ENCODE results near the gene CTIF.

The CTIF gene

GRCh38 chr18:48574667-48575300 is 36.0 kb downstream of the CTIF start:
- DNase-seq (ENCODE audit: low read depth in 2 of 2, low spot score in 1 of 2) = no peak

DNA sequence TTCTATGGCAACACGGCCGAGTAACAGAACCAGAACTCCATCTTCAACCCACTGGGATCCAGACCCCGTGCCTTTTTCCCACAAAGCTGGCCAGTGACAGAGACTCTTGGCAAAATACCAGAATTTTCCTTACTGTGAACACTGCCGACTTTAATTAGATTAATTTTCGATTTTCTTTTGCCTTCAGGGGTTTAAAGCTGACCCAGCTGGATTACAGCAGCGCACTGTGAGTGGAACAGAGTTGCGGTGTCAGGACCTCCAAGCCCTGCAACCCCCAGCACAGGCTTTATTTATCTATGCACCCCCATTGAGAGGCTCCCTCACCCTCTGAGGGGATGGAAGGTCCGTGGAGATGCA is 36.4 kb downstream of the CTIF start:
- no peak for DNase-seq (ENCODE audit: low read depth in 2 of 2, low spot score in 1 of 2)

- DNase-seq (ENCODE audit: low read depth in 2 of 2, low spot score in 1 of 2) = no peak
Measured at GRCh38 chr18:48575658-48576456, 37.0 kb downstream of the CTIF start.

DNA sequence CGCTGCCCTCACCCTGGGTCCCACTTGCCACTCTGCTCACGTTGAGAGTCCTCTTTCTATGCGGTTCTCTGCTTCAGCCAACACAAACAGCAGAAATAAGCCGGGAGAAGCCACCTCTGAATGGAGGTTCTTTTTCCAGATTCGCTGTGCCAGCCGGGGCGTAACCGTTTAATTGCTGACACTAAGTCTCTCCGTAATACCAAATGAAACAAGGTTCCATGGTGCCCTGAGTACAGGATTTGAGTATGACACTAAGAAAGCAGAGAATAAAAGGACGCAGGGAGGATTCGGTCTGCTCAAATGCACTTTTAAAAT is 37.6 kb downstream of the CTIF start:
- no peak for DNase-seq (ENCODE audit: low read depth in 2 of 2, low spot score in 1 of 2)

GRCh38 chr18:48577478-48578190 is 38.8 kb downstream of the CTIF start:
- DNase-seq (ENCODE audit: low read depth in 2 of 2, low spot score in 1 of 2) = no peak

- no peak for DNase-seq (ENCODE audit: low read depth in 2 of 2, low spot score in 1 of 2)
Measured at GRCh38 chr18:48578289-48578688, 39.5 kb downstream of the CTIF start.

GRCh38 chr18:48580066-48580465 is 41.2 kb downstream of the CTIF start:
- no peak for DNase-seq (ENCODE audit: low read depth in 2 of 2, low spot score in 1 of 2)

- no peak for DNase-seq (ENCODE audit: low read depth in 2 of 2, low spot score in 1 of 2)
Measured at GRCh38 chr18:48580782-48581181, 42.0 kb downstream of the CTIF start.

DNA sequence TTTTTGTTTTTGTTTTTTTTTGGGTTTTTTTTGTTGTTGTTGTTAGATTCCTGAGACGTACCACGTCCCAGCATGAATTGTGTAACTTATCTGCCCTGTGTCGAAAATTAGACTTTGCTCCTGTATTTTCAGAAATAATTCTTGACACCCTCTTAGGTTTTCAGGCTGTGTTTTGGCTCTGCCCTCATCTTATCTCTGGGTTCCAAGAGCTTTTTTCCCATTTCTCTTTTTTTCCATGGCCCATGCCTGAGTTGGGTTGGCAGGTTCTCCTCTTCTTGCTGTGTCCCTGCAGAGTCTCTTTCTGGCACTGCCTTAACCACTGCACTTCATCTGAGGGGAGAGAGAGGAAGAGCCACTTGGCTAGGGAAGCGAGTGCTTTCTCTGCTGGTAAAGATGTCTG is 42.4 kb downstream of the CTIF start:
- no peak for DNase-seq (ENCODE audit: low read depth in 2 of 2, low spot score in 1 of 2)

DNA sequence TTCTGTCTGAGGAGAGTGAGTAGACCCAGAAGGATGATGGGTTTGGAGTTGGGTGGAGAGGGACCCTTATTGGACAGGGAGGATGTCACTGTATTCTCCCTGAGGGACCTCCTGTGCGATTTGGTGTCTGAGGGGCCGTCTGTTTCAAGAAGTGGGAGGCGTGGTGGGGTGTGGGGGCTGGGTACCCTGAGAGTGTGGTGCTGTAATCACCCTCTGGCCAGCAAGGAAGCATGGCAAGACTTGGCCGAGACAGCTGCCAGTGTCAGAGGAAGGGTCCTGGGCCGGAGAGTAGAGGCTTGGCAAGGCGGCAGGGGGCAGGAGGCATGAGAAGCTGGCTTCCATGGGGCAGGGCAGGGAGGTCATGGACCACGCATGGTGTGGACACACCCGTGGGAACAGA is 43.1 kb downstream of the CTIF start:
- DNase-seq (ENCODE audit: low read depth in 2 of 2, low spot score in 1 of 2) = no peak

GRCh38 chr18:48582946-48583345 is 44.1 kb downstream of the CTIF start:
- DNase-seq (ENCODE audit: low read depth in 2 of 2, low spot score in 1 of 2) = no peak

GRCh38 chr18:48583573-48583972 is 44.7 kb downstream of the CTIF start:
- DNase-seq (ENCODE audit: low read depth in 2 of 2, low spot score in 1 of 2) = no peak

DNA sequence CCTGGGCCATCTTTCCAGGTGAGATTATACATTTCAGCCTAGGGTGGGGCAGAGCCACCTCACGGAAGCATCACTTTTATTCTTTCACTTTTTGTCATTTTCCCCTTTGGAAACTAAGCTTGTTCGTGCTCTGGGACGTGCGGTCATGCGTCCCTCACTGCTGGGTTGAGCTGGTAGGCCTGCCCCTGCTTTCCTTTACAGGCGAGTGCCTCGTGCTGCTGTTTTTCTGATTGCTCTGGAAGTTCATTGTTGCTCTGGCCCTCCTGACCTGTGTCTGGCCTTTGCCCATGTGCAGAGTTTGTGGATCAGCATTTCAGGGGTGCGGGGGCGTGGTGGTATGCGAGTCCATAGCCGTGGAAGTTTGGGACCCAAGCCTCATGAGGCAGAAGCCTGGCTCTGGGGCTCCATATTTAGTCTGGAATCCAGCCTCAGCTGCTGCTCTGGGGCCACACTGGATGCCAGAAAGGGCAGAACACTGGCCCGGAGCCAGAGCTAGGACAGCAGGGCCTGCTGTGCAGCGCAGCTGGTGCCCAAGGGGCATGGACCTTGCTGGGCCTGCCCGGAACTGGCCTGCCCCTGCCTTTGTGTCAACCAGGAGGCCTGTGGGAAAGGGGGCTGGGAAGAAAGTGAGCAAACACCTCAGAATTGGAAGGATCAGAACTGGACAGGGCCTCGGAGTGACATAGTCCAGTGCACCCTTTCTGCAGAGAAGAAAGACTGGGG is 51.1 kb downstream of the CTIF start:
- no peak for DNase-seq (ENCODE audit: low read depth in 2 of 2, low spot score in 1 of 2)

- DNase-seq (ENCODE audit: low read depth in 2 of 2, low spot score in 1 of 2) = no peak
Measured at GRCh38 chr18:48590678-48591077, 51.8 kb downstream of the CTIF start.

GRCh38 chr18:48592540-48593171 is 53.8 kb downstream of the CTIF start:
- no peak for DNase-seq (ENCODE audit: low read depth in 2 of 2, low spot score in 1 of 2)

DNA sequence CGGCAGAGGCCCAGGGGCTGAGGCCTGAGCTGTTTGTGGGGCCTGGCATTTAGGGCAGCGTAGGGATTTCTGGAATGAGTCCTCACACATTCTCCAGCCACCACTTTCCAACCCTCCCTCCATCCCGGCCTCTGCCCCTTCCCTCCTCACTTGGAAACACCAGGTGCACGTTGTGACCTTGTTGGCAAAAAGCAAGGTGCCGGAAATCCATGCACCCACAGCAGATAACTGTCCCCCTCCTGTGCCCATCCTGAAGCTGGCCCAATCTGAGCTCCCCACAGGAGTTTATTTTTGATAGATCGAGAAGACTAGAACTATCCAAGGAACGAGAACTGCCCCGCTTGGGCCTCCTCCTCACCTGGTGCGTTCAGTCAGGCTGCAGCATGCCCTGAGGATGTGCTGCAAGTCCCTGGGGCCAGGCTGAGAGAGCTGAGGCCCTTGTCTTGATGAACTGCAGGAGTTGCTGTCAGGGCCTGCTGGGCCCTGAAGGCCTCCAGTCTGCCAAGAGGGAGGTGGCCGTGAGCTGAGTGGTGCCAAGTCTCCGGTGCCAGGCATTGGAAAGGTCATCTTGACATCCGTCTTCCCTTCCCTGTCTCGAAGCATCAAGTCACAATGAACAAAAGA is 55.8 kb downstream of the CTIF start:
- DNase-seq (ENCODE audit: low read depth in 2 of 2, low spot score in 1 of 2) = no peak

DNA sequence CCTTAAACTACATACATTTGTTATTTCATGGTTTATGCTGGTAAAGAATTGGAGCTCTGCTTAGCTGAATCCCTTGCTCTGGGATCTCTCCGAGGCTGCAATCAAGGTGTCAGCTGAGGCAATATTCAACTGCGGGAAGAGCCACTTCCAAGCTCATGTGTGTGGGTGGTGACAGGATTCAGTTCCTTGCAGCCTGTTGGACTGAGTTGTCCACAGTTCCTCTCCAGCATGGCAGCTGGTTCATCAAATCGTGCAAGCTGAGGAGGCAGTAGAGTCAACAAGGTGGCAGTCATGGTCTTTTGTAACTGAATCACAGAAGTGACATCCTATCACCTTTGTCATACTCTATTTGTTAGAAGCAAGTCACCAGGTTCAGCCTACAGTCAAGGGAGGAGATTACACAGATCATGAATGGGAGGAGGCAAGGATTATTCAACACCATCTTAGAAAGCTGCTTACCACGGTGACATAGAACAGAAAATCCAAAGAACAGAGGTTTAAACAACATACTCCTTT is 56.9 kb downstream of the CTIF start:
- DNase-seq (ENCODE audit: low read depth in 2 of 2, low spot score in 1 of 2) = no peak

GRCh38 chr18:48597110-48597509 is 58.3 kb downstream of the CTIF start:
- DNase-seq (ENCODE audit: low read depth in 2 of 2, low spot score in 1 of 2) = no peak

DNA sequence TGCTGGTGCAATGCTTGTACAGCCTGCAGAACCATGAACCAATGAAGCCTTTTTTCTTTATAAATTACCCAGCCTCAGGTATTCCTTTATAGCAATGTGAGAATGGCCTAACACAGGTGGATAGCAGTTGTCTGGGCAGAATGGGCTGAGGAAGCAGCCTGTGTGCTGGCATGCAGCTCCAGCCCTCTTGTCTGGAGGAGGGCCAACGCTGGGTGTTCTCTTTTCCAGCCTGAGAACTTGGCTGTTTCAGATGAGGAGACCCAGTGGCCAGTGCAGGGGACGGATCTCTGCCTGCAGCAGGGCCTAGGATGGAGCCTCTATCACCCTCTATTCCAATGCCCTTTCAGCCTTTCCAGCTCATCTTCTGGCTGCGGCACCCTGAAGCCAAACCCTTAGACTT is 58.8 kb downstream of the CTIF start:
- no peak for DNase-seq (ENCODE audit: low read depth in 2 of 2, low spot score in 1 of 2)

- no peak for DNase-seq (ENCODE audit: low read depth in 2 of 2, low spot score in 1 of 2)
Measured at GRCh38 chr18:48599391-48599790, 60.6 kb downstream of the CTIF start.

DNA sequence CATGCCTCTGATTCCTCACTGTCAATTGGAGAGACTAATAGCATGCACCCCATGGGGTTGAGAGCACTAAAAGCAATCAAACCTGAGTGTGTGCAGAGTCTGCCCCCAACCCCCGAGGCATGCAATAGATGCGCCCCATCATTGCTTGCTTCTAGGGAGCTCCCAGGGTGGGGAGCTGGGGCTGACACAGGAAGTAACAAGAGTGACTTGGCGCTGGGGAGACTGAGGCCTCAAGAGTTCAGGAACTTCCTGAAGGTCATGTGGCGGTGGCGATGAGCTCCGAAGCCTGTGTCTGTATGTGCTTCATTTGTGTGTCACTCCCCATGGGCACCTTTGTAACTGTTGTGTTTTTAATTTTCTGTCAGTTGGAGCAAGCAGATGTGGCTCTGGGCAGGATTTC is 61.2 kb downstream of the CTIF start:
- no peak for DNase-seq (ENCODE audit: low read depth in 2 of 2, low spot score in 1 of 2)
